HK-2 (cell line): ENCODE results near the gene ZNF621.
"Not testable (repeated sequence)": the region's sequence is repeated elsewhere in the genome, so short reads cannot be mapped to it uniquely, and the experiment has no call there.

Source experiments
- DNase-seq: peaks from one replicate; pipeline ENCODE4 v3.0.0-alpha.2; 2018; ENCODE audit not compliant: unreplicated experiment

Gene ZNF621

DNA sequence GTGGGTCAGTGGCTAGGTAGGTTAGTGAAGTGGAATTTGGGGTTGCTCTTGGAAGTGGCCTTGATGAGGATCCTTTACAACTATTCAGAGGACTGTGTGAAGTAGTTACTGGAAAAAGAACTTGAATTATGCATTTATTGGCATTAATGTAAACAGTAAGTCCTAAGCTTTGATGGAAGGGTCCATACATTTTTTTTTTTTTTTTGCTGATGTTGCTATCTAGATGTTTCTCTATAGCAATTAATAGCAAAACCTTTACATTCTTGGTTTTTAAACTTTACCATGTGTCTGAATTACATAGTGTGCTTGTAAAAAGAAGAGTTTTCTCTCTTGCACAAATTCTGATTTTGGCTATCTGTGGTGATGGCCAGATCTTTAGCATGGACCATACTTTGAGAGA, 9.5 kb downstream of the ZNF621 start:
- DNase-seq, result no peak

DNA sequence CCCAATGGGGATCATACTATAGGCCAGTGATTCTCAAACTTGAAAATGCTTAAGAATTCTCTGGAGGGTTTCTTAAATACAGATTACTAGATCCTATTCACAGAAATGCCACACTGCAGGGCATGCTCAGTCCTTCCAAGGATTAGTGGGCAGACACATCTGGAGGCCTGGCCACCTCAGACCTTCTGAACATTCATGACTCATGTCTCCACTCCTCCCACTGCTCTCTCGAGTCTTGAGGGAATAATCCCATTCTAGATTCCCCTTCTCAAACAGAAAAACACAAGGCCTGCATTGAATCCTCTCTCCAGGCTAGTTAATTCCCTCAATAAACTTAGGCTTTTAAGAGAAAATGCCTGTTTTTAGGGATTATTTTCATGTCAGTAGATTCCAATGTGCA, 22.1 kb downstream of the ZNF621 start:
- DNase-seq, result no peak

DNA sequence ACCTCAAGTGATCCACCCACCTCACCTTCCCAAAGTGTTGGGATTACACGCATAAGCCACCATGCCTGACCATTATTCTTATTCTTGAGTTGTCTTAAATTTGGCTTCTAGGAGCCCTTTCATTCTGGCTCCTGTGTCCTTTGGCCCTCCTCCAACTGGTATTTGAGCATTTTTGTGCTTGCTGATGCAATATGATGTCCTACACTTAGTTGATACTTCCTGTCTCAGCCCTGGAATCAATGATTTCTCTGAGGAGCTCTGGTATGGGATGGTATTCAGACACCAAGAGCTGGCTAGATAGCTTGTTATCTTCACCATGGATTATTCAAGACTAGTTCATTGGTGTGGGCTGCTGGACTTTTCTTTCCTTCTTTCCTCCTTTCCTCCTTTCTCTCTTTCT, 25.4 kb downstream of the ZNF621 start:
- no peak for DNase-seq

DNA sequence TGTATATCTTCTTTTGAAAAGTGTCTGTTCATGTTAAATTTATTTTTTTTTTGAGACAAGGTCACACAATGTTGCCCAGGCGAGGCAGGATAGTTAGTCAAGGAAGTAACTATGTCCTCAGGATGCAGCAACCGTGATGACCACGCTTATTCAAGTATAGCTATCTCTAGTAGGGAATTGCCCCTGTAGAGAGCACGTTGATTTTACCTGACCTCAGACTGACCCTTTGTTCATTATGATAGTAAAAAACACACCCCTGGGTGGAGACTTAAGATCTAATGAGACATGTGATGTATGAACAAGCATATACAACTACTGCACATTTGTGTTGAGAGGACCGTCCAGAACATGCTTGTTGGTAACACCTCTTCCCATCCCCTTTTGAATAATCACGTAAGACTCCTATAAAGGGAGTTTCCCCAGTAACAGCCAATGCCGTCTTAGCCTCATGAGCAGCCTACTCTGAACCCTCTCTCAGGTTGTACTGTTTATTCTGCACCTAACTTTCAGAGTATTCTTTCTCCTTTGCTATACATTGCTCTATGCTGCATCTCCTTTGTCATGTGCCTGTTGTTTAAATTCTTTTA, 32.9 kb downstream of the ZNF621 start:
- no peak for DNase-seq

DNA sequence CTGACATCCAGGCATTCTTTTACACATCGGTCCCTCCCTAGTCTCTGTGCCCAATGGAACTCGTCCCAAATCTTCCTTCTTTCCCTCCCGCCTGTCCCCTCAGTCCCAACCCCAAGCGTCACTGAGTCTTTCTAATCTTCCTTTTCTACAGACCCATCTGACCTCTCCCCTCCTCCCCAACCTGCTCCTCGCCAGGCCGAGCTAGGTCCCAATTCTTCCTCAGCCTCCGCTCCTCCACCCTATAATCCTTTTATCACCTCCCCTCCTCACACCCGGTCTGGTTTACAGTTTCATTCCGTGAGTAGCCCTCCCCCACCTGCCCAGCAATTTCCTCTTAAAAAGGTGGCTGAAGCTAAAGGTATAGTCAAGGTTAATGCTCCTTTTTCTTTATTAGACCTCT, 37.7 kb downstream of the ZNF621 start:
- not testable (repeated sequence) for DNase-seq

DNA sequence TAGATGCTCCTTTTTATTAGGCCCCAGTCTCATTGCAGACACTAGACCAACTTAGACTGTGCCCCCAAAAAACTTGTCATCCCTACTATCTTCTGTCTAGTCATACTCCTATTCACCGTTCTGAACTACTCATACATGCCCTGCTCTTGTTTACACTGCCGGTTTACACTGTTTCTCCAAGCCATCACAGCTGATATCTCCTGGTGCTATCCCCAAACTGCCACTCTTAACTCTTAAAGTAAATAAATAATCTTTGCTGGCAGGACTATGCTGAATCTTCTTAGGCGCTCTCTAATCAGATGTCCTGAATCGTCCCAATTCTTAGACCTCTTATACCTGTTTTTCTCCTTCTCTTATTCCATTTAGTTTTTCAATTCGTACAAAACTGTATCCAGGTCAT, 40.9 kb downstream of the ZNF621 start:
- DNase-seq, result not testable (repeated sequence)

DNA sequence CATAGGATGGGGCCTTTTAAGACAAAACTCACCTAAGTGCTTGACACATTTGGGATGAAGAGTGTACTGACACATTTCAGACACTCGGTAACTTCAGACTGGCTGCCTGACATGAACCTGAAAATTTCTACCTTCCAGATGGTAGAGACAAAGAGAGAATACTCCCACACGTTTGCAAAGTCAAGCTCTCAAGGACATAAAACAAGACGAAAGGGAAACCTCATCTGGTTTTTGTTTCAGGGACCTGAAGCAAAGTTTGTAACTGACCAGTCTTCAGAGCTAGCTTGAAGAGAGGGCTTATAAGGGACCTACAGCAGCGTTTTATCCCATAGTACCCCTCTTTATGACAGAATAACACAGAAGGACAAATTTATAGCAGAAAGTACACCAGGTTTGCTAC, 41.9 kb downstream of the ZNF621 start:
- no peak for DNase-seq

DNA sequence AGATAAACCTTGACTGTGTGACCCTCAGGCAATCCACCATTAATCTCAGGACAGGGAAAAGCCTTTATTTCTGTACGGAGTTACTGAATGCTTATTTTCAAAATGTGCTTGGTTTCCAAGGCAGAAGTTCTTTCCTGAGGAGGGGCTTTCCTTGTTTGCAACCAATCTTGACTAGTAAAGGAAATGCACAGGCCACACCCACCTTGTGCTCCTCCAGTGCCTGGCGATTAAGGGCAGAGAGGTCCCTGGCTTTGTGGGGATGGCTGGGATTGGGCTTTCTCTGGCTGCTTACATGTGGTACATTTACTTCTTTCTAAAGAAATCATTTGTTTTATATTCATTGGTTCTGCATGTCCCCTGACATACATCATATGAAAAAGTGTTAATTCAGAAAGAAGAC, 47.8 kb downstream of the ZNF621 start:
- no peak for DNase-seq

DNA sequence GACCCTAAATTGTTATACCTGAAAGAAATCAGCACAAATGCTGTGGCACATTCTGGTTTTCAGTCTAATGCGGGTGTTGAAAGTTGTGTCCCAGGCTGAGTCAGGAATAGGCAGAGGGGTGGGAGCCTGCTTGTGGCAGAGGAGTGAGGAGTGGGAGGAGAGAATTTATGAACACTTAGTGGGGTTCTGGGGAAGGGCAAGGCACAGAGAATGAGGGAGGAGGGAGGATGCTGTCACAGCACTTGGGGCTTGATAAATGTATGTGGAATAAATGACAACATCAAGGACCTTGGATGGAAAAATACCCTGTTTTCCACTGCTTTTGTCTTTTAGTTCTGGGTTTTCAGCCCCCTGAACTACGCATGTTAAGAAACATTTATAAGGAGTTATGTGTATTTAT, 49.3 kb downstream of the ZNF621 start:
- no peak for DNase-seq

DNA sequence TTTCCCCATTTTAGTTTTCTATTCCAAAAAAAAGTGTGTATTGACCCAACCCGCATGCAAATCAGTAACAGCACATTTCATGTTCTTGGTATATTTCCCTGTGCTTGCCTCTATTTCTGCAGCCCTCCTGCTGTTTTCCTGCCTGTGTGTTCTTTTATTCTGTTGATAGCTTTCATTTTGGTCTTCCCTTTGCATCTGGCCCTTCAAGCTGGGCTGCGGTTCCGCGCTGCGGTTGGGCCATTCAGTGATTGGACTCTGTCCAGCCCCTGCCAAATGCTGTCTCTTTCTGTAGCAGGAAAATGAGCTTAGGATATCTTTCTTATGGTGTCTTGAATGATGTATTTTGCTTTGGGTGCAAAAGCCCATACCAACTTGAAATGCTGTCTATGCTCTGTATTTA, 49.9 kb downstream of the ZNF621 start:
- no peak for DNase-seq

DNA sequence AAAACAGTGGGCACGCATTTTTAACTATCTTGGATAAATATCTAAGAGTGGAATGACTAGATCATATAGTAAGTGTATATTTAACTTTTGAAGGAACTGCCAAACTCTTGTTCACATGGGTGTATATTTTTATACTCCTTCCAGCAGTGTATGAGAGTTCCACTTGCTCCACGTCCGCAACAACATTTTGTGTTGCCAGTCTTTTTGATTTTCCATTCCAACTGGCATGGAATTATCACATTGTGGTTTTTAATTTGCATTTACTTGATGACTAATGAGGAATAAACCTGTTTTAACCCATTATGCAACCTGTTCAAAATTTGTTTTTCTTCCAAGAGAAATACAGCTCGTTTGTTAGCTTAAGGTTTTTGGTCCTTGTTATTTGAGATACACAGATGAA, 51.6 kb downstream of the ZNF621 start:
- no peak for DNase-seq

DNA sequence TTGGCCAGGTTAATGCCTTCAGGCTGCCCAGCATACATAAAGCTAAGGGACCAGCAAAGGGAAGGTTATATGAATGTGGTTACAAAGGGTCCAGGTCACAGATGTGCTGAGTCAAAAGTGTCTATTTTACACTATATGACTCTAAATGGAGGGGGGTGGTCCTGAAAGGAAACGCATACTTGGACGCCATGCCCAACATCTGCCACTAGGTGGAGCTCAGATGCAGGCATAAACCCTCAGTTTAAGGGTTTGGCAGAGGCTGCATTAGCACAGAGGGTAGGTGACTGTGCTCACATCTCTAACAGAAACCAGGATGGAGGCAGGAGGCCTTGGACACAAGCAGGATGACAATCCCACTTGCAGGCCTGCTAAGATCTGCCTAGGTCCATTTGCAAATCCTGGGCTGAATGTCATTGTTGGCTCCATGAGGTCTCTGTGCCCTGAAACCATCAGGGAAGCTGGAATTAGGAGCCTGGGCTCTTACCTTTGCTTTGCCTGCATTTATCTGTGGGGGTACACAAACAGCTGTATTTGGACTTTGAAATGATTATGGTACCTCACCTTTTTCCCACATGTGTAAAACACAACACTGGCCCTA, 55.8 kb downstream of the ZNF621 start:
- peak; percentile 52 for DNase-seq

DNA sequence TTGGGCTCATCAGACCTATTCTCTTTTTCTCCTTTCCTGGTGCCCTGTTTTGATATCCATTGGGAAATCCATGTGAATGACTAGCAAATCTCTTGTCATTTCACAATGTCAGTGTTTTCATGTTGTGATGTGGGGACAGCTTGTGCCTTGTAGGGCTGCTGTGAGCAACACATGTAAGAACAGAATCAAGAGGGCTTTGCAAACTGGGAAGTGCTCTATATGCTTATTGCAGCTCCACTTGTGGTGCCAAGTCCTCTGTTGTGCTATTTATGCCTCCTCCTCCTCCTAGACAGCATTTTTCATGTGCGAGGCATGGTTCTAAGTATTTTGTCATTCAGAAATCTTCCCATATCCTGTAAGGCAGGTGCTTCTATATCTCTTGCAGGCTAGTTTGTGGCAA, 56.4 kb downstream of the ZNF621 start:
- no peak for DNase-seq

DNA sequence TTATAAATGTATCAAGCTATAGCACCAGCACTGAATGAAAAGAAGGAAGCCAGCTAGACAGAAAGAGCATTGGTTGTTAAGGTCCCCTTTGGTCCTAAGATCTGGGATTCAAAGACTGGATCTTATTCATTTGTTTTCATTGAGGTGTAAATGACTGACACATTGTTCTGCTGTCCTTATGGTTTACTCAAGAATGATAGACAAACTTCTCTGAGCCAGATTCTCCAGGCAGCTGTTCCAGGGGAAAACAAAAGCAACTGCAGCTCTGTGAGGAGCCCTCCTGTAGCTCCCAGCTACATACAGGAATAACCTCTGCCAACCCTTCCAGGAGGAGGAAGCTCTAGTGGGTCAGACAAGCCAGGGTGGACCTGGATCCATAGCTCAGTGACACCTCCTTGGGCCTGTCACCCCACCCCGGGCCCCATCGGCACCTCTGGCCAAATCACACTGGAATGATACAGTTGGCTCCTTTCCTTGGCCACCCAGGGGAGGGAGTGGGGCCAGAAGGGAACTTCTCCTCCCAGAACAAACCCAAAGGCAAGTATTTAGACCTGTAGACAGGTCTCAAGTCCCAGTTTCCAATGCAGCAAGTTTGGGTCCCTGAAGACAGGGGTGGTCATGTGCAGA, 57.8 kb downstream of the ZNF621 start:
- DNase-seq, result no peak

DNA sequence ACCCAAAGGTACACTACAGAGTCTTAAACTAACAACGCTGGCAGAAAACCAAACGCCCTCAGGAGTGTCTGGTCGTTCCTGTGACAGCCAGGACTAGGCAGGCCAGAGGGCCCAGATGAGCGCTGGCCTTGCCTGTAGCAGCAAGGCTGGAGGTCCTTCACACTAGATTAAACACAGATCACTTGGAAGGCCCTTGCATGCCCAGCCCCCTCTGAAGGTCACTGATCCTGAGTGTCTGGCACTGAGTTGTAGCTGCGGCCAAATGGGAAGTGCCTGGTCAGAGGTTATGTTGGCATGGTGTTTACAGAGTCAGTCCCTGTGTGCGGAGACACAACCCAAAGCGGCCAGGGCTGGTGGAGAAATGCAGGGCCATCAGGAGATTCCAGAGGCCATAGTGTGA, 58.9 kb downstream of the ZNF621 start:
- no peak for DNase-seq

DNA sequence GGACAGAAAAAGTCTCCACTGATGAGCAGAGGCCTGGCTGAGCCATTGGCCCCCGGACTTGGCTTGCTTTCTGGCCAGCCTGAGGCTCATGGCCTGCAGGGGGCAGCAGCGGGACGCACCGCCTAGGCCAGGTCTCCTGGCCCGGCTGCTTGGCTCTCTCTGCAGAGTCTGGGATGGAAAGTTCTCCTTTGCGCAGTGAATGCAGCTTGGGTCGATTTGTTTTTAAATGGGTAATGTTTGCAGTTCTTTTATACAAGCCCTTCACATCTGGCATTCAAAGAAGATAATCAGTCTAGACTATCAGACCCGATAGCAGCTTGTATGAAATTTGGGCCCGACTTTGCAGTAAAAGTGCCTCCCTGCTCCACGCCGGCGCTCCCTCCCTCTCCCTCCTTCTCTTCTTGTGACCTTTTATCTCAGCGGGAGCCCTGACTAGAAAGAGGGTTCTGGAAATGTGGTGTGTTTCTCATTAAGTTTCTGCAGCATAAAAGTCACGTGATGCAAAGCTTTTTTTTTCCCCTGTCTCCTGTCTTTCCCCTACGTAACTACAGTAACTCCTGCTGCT, 59.9 kb downstream of the ZNF621 start:
- DNase-seq, result peak; percentile 70

DNA sequence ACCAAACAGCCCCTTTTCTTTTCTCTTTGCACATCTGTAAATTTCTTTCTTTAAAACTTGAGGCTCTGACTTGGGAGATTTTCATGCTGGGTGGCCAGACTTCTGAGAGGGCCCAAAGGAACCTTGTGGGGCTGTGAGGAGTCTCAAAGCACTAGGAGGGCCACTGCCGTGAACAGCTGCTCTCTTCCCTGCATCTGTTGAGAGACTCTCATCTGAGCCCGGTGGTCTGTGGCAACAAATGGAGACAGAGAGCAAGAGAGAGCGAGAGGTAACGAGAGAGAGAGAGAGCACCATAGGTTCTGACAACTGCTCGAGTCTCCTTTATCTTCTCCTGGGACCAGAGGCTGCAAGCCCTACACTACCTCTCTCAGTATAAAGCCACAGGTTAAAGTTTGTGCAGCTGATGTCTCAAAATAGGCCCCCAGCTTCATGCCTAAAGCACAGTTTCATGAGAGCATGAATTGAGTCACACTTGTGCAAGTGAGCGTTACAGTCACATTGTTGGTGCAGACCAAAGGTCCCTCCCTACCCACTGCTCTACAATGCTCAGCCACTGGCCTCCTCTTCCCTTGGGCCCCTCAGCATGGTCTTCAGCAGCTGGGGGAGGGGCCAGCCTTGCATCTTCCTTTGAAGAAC, 60.7 kb downstream of the ZNF621 start:
- no peak for DNase-seq

DNA sequence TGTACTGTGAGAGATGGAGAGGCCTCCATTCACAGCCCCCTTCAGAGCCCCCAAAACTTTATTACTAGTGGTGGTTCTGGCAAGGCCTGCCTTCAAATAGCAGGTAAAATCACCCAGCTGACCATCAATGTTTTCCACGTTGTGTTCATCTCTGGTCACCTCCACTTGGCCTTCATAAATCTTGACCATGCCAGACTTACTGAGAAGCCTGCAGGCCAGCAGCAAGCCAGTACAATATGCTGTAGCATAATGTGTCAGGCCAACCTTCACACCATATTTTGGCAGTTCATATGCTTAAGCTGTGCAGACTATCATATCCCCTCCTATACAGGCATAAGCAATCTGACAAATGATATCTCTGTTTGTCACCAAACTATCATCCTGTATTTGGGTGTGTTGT, 62.1 kb downstream of the ZNF621 start:
- no peak for DNase-seq

DNA sequence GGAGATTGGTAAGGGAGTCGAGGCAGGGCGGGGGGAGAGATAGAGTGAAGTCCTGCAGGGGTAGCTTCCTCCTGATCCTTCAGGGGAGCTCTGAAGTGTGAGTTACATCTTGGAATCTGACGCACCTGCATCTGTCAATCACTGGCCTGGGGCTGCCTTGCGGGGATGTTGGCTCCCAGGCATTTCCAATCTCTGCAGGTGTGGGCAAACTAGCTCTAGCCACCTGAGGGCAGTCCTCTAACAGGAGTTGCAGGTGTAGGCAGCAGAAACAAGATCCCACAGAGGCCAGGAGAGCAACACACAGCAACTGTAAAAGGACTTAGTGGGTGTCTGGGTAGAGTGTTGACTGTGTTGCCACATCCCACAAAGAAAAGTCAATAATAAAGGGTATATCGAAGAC, 63.6 kb downstream of the ZNF621 start:
- DNase-seq, result no peak
